Stimulated activated CD4-positive, alpha-beta T cell treated with anti-CD3 and anti-CD28 coated beads, TNF-alpha, amount 100 ng/mL, for 24 hours (primary cell): ENCODE measurements around the gene GPRC5B.

Source experiments
- DNase-seq, 3 experiments: peaks; one replicate each; pipeline ENCODE4 v3.0.0-alpha.2; 2020; ENCODE audit warnings: low read depth in 3 of 3

GPRC5B gene, protein sequence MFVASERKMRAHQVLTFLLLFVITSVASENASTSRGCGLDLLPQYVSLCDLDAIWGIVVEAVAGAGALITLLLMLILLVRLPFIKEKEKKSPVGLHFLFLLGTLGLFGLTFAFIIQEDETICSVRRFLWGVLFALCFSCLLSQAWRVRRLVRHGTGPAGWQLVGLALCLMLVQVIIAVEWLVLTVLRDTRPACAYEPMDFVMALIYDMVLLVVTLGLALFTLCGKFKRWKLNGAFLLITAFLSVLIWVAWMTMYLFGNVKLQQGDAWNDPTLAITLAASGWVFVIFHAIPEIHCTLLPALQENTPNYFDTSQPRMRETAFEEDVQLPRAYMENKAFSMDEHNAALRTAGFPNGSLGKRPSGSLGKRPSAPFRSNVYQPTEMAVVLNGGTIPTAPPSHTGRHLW

DNA sequence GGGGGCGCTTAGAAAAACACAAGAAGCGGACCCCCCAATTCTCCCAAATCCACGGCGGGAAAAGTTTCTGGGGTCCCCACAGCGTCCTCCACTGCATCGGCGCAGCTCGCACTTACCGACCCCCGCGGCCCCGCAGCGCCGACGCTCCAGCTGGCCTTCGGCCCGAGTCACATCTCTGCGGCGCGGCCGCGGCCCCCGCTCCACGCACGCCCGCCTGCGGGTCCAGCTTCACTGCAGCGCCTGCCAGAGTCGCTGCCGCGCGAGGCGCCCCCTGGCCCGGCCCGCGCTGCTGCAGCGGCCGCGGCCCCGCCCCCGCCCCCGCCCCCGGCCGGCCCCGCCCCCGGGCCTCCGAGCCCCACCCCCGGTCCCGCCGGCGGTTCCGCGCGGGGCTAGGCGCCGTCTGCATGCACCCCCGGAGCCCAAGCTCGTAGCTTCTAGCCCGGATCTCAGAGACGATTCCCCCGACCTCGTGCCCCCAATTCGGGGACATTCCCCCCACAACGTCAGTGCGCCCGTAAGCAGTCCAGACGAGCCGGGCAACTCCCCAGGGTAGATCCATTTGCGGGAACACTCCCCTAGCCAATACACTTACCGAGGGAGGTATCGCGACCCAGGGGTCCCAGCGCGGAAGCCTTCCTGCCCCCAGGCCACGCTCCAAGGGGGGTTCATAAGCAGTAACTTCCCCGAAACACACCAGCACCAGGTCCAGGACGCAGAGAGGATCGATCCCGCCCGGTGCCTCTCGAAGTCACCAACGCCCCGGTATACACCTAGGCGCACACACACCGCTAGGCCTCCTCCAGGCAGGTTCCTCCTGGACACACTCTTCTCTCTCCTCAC, at the start of gene GPRC5B:
Gene GPRC5B (minus strand): TSS at position 238 of the 840 bp plus-strand sequence. CDS start 12,003 bp downstream, outside the sequence.
- DNase-seq: peak in 2 of 3 experiments; percentile 16 to 31

DNA sequence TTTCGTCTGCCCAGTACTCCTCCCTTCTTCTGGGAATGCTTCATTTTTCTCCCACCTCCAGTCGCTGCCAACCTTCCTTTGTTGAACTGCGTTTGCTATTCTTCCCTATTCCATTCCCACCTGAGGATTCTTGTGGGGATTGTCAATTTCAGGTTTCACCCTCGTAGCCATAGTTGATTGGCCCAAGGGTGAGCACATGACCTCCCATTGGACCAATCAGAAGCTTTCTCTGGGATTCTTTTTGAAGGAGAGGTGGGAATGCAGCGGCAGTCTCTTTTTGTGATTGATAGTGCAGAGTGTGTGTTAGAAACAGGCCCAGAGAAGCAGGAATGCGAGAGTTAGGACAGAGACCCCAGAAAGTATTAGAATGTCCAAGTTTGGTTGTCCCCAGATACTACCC, 49.1 kb upstream of the GPRC5B start:
- DNase-seq: no peak

DNA sequence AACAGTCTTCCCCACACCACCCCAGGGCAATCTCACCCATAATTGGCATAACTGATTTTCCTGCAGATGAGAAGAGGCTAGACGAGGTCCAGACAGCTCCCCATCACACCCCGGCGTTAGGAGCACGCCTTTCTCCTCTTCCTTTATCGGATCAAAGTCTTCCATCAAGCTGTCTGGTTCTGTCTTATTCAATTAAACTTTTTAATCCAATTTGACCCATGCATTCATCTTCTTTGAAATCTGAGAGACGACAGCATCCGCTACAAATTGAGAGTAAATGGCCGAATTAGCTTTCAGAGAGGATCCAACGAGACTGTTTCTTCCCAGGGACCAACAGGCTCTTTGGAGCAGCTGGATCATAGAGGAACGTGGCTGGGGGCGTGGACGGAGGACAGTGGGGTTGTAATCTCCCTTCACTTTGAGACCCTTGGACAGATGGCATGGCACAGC, 44.4 kb upstream of the GPRC5B start:
- no peak for DNase-seq

DNA sequence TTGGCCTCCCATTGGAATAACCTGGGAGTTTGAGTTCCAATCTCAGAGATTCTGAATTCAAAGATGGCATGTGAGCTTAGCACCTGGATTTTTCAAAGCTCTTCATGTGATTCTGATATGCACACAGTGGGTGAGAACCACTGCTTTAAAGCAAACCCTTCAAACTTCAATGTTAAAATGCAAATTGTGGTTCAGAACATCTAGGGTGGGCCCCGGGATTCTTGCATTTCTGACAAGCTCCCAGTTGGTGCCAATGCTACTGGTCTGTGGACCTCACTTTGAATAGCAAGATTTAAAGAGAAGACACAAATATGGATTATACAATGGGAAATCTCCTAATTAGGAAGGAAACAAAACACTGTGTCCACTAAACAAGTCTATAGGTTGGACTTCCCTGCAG, 43.8 kb upstream of the GPRC5B start:
- DNase-seq: no peak

DNA sequence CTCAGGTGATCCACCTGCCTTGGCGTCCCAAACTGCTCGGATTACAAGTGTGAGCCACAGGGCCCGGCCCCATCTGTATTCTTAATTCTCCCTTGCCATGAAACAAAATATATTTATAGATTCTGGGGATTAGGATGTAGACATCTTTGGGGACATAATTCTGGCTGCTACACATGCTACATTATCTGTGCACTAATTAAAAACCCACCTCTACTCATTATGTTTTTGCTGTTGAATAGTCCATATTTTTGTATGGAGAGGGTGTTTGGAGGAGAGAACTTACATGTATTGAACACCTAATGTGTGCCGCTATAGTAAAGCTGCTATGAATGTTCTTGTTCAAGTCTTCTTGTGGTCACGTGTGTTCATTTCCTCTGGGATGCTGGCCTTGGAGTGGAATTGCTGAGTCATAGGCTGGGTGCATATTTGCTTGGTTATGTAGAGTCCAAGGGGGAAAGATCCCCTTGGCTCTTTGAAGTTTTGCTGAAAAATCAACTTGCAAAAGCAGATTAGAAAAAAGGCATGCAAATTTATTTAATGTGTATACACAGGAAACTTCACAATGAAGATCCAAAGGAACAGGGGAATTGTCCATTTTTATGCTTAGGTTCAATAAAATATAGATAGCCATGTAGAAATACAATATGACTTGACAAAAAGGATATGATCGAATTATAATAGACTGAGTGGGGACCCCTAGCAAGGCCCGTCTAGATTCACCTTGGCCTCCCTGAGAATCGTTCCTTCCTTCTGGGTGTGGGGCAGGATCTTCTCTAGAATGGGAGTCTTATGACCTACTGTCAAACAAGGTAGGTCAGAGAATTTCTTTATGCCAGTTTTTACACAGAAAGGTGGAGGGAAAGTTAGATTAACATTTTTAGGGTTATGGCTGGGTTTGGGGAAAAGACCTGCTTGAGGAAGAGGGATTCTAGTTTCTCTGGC, 42.1 kb upstream of the GPRC5B start:
- DNase-seq: no peak

DNA sequence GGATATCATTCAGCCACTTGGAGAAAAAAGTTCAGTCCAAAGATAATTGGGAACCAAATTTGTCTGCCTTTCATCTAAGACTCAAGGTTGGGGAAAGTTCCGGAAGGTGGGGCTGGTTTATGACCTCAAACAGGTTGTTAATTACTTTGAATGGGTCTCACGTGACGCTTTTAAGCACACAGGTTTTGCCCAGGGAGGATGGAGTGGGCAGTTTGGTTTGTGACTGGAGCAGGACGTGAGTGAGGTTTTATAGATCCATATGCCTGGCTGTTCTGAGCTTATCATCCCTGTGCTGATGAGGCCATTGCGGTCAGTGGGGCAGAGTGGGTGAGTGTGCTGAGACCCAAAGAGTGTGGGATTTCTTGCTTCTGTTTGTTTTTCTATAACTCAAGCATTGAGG, 38.7 kb upstream of the GPRC5B start:
- no peak for DNase-seq

DNA sequence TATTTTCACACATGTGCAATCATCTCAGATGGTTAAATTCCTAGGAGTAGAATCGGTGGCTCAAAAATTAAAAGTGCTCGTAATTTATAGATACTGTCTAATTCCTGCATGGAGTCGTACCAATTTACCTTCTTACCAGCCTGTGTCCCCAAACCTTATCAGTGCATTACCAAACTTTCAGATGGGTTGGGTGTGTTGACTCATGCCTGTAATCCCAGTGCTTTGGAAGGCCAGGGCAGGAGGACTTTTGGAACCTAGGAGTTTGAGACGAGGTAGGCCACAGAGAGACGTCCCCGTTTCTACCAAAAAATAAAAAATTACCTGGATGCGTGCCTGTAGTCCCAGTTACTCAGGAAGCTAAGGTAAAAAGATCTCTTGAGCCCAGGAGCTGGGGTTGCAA, 34.5 kb upstream of the GPRC5B start:
- no peak for DNase-seq

DNA sequence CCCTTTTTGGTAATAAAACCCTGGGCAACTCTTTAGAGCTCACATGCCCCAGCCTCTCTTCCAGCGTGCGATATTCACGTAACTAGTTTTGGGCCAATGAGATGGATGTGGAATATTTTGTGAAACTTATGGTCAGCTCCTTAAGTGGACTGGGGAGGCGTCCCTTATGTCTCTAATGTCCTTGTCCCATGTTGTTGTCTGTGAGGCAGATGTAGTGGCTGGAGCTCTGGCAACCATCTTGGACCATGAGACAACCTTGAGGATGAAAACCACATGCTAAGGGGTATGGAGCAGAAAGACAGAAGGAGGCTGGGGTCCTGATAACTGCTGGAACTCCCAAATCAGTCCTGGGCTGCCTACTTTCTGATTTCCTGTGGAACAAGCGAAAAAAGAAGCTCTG, 31.4 kb upstream of the GPRC5B start:
- DNase-seq: no peak

DNA sequence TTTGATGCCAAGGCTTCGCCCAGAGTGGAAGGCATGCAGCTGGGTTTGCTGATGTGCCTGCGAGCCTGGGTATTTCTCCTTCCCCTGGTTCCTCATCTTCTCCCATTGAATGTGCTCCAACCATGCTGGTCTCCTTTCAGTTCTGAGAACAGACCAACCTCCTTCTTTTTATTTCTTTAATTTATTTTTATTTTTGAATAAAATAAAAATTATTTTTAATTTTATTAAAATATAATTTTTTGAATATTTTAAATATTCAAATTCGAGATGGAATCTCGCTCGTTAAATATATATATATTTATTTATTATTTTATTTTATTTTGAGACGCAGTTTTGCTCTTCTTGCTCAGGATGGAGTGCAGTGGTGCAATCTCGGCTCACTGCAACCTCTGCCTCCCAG, 30.2 kb upstream of the GPRC5B start:
- no peak for DNase-seq

DNA sequence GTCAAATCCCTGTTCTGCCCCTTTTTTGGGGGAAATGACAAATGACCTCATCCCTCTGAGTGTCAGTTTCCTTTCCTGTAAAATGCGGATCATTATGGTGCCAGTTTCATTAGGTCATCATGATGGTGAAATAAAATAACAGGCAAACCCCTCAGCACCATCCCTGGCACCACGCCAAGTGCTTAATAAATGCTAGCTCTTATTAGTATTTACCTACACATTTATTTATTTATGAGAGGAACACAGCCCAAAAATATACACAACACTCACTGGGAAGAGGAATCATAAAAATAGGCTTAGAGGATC, 28.6 kb upstream of the GPRC5B start:
- DNase-seq: no peak

DNA sequence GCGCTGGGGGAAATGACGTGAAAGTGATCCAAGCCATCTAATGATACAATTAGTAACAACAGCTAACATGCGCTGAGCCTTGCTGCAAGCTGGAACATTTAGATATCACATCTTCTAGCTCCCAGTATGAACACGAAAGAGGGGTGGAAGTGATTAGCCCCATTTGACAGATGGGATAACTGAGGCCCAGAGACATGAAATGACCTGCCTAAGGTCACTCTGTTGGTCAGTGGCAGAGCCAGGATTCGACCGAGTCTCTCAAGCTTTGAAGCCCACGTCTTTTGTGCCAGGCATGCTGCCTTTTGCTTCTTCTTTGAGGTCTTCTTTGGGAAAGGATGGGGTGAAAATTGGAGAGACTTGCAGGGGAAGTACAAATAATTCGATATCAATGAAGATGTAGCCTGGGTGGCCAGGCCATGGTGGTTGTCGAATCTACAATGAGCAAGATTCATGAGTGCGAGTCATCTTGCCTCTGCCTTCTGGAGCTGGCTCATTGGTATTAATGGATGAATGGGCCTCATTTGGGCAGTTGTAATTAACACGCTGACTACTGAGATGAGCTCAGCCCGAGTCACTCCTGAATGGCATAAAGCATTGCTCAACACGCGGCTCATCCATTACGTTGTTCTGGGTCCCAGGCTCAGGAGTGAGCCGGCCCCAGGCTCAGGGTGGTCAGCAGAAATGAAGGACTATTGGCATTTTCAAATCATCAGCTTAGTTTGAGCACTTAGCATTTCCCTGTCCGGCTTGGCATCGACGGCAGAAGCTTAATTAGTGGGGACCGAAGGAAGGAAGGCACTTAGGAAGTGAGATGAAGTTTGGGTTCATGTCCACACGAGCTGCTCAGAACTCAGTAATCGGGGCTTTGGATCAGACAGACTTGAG, 28.0 kb upstream of the GPRC5B start:
- DNase-seq: no peak

DNA sequence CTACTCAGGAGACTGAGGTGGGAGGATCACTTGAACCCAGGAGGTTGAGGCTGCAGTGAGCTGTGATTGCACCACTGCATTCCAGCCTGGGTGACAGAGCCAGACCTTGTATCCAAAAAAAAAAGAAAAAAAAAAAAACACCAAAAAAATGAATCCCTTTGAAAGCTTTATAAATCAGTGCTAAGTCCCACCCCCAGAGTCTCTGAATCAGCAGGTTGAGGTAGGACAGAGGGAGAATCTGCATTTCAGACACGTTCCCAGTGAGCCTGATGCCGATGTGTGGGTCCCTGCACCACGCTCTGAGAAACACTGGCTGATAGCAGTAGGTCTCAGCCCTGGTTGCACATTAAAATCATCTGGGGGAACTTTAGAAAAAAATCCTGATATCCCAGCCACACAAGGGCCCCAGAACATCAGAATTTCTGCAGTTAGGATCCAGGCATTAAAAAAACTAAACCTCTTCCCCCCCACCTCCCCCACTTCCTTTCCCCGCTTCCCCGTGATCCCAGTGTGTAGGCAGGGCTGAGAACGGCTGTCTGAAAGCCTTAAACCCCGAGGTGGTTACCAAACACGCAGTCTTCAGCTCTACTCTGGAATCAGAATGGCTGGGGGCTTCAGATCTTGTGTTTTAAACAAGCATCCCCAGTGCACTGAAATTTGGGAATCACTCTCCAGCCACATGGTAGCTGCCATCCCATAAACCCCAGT, 27.3 kb upstream of the GPRC5B start:
- DNase-seq: no peak

DNA sequence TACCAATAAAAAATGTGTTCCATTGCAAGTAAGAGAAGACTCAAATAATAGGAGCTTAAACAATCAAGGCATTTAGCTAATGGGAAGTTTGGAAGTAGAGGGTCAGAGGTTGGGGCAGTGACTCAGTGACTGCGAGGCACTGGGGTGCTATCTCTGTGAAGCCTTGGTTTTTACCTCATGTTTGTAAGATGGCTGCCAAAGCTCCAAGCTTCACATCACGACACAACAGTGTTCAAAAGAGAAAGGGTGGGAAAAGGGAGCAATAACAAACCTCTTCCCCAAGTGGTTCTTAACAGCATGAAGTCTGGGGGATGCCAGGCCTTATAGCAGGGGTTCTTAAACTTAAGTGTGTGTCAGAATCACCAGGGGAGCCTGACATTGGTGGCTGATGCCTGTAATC, 26.6 kb upstream of the GPRC5B start:
- DNase-seq: no peak

DNA sequence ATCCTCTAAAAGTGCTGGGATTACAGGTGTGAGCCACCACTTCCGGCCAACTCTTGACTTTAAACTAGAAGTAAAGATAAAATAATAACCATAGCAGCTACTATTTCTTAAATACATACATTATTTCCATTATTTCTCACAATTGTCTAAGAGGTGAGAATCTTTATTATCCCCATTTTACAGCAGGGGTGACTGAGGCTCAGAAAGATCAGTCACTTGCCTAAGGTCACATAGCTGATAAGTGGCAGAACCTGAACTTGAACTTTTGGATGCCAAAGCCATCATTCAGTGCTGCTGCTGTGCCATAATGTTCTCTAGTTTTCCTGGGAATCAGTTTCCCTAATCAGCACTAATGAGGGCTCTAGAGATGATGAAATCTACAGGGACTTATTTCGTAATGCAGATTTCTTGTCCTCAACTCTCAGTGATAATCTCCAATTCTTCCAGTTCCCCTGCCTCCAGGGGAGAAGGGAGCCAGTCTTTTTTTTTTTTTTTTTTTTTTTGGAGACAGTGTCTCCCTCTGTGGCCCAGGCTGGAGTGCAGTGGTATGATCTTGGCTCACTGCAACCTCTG, 25.2 kb upstream of the GPRC5B start:
- no peak for DNase-seq

DNA sequence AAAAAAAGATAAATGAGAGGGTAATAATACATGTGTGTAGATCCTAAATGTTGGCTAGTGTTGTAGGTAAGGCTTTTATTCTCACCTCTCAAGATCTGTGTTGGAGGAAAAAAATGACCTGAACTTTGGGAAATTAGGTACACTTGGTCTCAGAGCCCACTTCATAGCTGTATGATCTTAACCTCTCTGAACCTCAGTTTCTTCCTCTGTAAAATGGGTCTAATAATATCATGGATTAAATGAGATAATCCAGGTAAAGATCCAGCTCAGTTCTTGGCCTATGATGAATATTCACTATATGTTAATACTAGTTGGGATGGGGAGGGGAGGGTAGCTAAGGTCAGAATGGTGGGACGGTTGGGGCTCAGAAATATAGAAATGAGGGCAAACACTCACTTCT, 24.3 kb upstream of the GPRC5B start:
- DNase-seq: no peak

DNA sequence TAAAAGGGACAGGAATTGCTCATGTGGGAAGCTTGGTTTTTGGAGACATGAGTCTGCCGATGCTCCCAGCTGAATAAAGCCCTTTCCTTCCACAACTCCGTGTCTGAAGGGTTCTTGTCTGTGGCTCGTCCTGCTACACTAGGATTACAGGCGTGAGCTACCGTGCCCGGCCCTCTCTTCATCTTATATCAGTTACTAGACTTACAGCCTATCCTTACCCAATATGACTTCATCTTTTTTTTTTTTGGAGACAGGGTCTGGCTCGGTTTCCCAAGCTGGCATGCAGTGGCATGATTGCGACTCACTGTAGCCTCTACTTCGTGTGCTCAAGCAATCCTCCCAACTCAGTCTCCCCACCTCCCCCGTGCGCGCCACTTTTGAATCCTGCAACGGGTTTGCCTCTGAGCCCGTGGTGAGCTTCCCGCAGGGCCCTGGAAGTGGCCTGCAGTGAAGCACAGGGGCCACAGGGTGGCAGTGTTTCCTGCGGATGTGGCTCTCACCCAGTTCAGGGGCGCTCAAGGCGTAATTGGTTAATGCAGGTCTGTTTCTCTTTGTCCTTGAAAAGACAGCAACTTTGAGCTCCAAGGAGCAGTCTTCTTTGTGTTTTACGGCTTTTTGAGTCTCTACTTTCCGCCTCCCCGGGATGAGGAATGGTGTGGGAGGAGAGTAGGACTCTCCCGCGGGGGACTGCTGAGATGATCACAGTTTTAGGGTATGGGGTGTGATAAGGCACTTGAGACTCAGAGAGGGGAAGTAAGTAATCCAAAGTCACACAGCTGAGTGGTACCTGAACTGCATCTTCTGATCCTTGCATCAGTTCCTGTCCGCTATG, 22.7 kb upstream of the GPRC5B start:
- peak; percentile 45 to 68 (median 58) for DNase-seq

DNA sequence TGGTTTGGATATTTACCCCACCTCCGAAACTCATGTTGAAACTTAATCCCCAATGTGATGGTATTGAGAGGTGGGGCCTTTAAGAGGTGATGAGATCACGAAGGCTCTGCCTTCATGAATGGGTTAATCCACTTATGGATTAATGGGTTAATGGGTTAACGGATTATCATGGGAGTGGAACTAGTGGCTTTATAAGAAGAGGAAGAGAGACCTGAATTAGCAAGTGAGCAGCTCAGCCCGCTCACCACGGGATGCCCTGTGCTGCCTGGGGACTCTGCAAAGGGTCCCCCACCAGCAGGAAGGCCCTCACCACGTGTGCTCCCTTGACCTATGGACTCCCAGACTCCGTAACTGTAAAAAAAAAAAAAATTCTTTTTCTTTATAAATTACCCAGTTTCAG, 16.5 kb upstream of the GPRC5B start:
- no peak for DNase-seq

DNA sequence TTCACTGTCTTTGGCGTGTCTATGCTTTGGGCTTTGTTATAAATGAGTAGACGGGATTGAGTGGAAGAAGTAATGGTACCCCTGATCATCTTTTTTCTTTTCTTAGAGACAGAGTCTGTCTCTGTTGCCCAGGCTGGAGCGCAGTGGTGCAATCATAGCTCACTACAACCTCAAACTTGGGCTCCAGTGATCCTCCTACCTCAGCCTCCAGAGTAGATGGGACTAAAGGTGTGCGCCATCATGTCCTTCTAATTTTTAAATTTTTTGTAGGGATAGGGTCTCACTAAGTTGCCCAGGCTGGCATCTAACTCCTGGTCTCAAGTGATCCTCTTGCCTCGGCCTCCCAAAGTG, 14.9 kb upstream of the GPRC5B start:
- DNase-seq: no peak

DNA sequence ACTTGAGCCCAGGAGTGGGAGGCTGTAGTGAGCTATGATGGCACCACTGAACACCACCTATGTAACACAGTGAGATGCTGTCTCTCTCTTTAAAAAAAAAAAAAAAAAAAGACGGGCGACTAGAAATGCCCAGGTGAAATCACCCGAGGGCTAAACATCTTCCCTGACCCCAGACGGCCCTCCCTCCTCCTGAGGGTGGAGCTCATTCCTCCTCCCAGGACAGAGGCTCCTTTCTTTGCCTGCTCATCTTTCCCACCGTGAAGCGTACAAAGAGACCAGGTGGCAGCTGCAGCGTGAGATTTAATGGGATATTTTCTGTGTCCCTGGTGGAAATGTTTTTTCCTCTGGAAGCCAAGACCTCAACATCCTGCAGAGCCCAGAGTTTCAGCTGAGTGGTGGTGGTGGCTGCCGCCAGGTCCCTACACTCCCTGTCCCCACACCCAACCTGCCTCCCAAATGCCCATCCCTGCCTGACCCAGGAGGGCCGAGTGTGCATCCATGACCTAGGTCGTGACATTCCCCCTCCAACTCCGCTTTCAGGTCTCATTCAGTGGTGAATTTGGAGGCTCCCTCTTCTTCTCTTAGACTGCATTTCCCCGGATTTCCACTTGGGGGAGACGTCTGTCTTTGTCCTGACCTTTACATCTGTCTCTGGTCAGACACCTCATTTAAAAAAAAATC, 14.4 kb upstream of the GPRC5B start:
- peak in 2 of 3 experiments; percentile 16 to 22 for DNase-seq
